Eye (tissue), 1 donor: Measurements from ENCODE around the gene RAB6B.

Experiments
- DNase-seq: peaks from one replicate; pipeline ENCODE4 v3.0.0-alpha.2; 2015

RAB6B gene

GRCh38 chr3:133855772-133856171 is 39.9 kb downstream of the RAB6B start:
- DNase-seq: no peak

- DNase-seq: no peak
Observed at GRCh38 chr3:133855002-133855370, 40.7 kb downstream of the RAB6B start.

- DNase-seq: no peak
Observed at GRCh38 chr3:133854264-133855001, 41.2 kb downstream of the RAB6B start.

- no peak for DNase-seq
Observed at GRCh38 chr3:133853925-133854227, 41.8 kb downstream of the RAB6B start.

- no peak for DNase-seq
Observed at GRCh38 chr3:133853063-133853924, 42.4 kb downstream of the RAB6B start.

GRCh38 chr3:133851931-133852330 is 43.8 kb downstream of the RAB6B start:
- no peak for DNase-seq

GRCh38 chr3:133851266-133851906 is 44.3 kb downstream of the RAB6B start:
- DNase-seq: no peak

- no peak for DNase-seq
Observed at GRCh38 chr3:133850034-133850433, 45.6 kb downstream of the RAB6B start.

GRCh38 chr3:133849346-133849745 is 46.3 kb downstream of the RAB6B start:
- no peak for DNase-seq

- no peak for DNase-seq
Observed at GRCh38 chr3:133845127-133845526, 50.6 kb downstream of the RAB6B start.

GRCh38 chr3:133843634-133844033 is 52.0 kb downstream of the RAB6B start:
- DNase-seq: peak; percentile 5

GRCh38 chr3:133842158-133842557 is 53.5 kb downstream of the RAB6B start:
- DNase-seq: no peak

- no peak for DNase-seq
Observed at GRCh38 chr3:133841196-133841595, 54.5 kb downstream of the RAB6B start.

GRCh38 chr3:133840767-133841166 is 54.9 kb downstream of the RAB6B start:
- no peak for DNase-seq

GRCh38 chr3:133840055-133840737 is 55.5 kb downstream of the RAB6B start:
- no peak for DNase-seq

GRCh38 chr3:133838916-133839800 is 56.5 kb downstream of the RAB6B start:
- no peak for DNase-seq

GRCh38 chr3:133838296-133838789 is 57.3 kb downstream of the RAB6B start:
- no peak for DNase-seq

- no peak for DNase-seq
Observed at GRCh38 chr3:133837487-133838295, 58.0 kb downstream of the RAB6B start.

- no peak for DNase-seq
Observed at GRCh38 chr3:133836497-133837158, 59.1 kb downstream of the RAB6B start.

GRCh38 chr3:133835961-133836360 is 59.7 kb downstream of the RAB6B start:
- DNase-seq: no peak

- no peak for DNase-seq
Observed at GRCh38 chr3:133835418-133835743, 60.3 kb downstream of the RAB6B start.
